ENCODE data around the gene ISYNA1.

ISYNA1 gene

DNA sequence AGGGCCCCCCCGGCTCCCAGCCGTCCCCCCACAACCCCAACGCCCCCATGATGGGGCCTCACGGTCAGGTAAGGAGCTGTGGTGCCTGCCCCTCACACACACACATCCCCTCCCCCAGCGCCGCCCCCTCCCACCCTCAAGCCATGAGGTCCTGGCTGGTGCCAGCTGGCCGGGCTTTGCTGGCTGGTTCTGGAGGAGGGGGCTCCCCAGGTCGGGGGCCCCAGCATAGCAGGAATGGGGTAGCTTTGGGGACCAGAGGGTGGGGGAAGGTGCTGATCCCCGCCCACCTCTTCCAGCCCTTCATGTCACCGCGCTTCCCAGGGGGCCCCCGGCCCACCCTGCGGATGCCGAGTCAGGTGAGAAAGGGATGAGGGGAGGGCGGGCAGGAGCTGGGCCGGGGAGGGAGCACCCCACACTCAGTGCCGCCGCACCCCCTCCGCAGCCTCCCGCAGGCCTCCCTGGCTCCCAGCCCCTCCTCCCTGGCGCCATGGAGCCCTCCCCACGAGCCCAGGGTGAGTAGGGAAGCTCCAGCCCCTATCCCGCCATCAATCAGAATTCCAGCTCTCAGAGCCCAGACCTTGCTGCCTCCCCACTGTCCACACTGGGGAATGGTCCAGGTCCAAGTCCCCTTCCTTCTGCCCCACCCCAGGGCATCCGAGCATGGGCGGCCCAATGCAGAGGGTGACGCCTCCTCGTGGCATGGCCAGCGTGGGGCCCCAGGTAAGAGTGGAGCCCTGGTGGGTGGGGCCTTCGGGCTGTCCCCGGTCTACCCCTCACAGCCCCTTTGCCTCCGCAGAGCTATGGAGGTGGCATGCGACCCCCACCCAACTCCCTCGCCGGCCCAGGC is 6.4 kb downstream of the ISYNA1 start:
- no peak for DNase-seq (ENCODE audit: low spot score)

DNA sequence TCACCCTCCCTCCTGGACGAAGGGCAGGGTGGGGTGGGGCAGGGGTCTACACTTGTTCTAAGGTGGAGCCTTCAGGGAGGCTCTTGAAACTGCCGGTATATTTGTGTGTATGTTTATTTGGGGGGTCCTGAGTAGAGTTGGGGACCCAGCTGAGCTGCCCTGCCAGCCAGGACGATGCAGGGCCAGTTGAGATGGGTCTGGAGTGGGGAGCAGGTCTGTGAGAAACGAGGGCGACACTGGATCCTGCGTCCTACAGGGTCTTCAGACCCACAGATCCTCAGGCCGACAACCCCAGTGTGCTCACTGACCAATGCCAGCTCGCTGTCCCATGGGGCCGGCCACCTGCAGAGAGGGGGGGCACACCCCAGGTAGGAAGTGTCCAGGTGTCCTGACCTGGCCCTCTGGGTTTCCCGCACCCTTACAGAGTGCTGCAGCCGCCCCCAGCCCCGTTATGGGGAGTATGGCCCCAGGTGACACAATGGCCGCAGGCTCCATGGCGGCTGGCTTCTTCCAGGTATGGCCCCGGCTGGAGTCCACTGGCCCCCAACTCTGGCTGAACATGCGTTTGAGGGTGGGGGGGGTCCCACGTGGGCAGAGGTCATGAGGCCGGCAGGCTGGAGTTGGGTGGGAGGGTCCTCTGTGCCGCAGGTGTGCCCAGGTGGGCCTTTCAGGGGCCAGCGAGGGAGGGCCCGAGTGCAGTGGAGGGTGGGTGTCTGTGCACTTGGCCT is 7.4 kb downstream of the ISYNA1 start:
- DNase-seq (ENCODE audit: low spot score), result no peak

- no peak for DNase-seq (ENCODE audit: low spot score)
Measured at GRCh38 chr19:18429717-18430416, 8.1 kb downstream of the ISYNA1 start.

DNA sequence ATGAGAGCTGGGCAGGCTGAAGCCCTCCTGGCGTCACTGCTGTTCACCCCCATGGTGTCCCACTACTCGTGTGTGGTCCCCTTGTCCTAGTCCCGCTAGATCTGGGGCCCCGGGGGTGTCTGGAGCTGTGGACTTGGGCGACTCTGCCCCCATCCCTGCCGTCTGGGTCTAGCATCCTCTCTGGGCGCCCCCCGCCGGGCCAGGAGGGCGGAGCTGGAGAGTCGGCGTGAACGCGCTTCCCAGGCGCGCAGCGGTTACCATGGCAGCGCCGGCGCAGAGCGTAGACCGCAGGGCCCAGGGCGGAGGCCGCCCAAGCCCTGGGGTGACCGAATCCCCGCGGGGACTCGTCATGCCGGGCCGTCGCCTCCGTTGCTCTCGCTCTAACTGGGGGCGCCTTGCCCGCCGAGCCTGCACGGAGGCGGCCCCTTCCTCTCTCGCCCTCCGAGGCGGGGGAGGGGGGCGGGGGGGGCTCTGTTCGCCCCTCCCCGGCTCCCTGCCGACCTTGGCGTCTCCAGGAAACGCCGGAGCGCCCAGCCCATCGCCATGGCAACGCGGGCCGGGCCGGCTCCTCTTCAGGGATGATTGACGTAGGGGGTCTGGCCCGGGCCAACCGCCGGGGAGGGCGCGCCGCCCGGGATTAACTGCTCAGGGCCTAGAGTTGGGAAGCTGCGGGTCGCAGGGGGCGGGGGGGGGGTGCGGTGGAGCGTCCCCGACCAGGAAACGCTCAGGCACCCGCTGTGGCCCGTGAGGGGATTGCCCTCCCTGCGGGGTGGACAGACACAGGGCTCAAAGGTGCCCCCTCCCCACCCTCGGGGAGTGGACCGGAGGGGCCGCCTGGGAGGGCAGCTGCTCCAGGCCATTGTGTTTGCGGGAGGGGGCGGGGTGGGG is 8.9 kb downstream of the ISYNA1 start:
- no peak for DNase-seq (ENCODE audit: low spot score)

- no peak for DNase-seq (ENCODE audit: low spot score)
Measured at GRCh38 chr19:18428173-18428786, 9.7 kb downstream of the ISYNA1 start.

- DNase-seq (ENCODE audit: low spot score), result no peak
Measured at GRCh38 chr19:18427743-18428113, 10.2 kb downstream of the ISYNA1 start.

DNA sequence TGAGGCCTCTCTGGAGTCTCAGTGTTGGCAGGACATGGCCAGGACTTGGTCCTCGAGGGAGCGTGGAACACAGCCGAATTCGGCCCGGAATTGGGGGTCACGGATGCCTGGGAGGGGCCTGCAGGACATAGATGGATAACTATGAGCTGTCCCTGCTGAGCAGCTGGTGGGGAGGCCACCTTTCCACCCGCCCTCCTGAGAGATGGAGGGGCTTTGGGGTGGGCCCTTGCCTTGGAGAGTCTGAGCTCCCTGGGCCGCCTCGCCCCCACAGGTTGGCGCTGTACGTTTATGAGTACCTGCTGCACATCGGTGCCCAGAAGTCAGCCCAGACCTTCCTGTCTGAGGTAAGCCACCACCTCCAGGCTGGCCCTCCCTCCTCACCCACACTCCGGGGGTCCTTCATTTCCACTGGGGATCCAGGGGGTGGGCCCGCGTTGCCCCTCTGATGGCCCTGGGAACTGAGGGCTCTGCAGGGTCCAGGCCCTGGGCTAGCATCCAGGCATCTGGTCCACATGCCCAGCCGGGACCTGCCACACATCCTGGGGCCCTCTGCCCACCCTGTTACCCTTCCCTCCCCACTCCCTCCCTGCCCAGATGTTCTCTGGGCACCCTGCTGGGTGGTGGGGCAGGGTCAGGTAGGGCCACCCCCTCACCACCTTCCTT is 10.7 kb downstream of the ISYNA1 start:
- no peak for DNase-seq (ENCODE audit: low spot score)

- DNase-seq (ENCODE audit: low spot score), result no peak
Measured at GRCh38 chr19:18426416-18426767, 11.5 kb downstream of the ISYNA1 start.

DNA sequence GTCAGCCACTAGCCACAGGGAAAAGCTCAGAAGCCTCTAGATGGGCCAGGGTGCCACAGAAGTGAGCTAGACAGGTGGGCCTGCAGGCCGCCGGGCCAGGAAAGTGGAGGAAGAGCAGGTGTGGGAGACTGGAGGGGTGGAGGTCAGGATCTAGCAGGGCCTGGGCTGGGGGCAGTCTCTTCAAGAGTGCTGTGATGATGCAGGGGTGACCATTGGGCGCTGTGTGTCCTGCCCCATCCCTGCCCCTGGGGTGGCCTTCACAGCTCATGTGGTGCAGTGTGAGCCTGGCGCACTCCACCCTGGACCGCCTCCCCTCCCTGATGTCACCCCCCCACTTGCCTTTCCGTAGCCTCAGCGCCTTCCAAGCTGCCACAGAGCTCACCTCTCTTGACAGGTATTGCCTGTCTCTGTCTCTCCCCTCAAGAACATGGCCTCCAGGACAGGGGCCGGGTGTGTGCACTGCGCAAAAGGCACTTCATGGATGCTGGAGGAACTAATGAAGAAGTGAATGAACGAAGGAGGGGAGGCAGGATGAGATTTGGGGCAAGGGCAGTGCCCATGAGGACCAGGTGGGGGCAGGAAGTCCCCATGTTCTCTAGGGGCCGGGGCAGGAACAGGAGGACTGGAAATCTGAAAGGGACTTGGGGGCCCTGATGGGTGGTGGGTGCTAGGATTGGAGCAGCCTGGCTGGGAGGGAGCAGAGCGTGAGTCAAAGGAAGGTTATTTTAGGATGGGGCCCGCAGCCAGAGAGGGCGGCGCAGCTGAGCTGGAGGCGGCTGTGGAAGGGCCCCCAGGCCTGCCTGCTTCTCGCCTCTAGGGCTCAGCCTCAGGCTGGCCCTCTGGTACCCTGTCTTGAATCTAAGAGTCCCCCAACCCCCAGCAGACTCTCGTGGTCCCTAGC is 12.2 kb downstream of the ISYNA1 start:
- no peak for DNase-seq (ENCODE audit: low spot score)

DNA sequence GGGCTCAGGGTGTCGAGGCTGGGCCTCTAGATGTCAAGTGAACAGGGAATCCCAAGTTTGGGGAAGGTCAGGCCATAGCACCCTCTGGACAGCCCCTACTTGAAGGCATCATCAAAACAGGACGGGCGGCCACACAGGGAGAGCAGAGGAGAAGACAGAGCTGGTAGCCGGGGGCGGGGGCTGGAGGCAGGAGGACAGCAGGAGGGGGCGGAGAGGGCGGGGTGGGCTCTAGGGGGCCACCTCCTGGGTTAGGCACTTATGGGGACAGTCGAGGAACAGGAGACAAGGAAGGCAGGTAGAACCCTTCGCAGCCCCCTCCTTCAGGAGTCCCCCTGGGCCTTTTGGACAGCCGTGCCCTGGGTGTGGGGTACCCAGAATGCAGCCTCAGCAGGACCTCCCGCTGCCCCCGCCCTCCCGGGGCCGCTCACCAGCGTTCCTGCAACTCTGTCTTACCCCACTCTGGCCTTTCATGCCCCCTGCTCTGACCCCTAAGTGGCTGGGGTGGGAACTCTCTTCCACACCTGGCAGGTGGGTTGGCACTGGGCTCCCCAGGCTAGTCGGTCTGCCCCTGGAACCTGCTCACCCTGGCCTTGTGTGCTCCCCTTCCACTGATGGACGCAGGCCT is 12.9 kb downstream of the ISYNA1 start:
- no peak for DNase-seq (ENCODE audit: low spot score)

- DNase-seq (ENCODE audit: low spot score), result no peak
Measured at GRCh38 chr19:18424122-18424889, 13.6 kb downstream of the ISYNA1 start.

DNA sequence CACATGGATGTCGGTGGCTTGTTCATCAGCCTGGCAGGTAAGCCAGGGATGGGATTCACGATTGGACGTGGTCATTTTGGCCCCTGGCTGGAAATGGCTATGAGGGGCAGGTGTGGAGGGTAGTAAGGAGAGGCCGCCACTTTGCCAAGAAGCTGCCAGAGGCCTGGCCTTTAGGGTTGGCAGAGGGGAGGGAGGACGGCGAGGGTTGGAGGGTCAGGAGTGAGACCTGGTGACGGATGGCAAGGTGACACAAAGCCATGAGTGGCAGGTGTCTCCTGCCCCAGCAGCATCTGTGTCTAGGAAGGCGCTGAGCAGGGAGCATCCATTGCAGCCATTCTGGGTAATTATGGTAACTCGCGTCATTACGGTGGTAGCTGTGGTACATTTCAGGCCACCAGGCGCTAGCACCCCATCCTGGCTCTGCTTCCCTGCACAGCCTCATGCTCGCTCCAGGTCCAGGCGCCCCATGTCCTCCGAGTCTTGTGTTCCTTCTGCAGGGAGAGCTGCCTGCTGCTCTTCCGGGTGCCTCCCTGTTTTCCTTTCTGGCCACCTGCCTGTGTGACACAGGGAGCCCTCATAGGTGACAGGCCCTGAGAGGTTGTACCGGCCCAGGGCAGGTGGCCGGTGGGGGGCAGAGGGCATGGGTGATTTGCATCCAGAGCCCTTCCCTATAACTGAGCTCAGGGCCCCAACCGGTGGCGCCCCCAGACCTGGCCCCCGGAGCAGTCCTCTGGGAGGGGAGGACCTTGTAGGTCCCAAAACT is 14.5 kb downstream of the ISYNA1 start:
- DNase-seq (ENCODE audit: low spot score), result no peak

DNA sequence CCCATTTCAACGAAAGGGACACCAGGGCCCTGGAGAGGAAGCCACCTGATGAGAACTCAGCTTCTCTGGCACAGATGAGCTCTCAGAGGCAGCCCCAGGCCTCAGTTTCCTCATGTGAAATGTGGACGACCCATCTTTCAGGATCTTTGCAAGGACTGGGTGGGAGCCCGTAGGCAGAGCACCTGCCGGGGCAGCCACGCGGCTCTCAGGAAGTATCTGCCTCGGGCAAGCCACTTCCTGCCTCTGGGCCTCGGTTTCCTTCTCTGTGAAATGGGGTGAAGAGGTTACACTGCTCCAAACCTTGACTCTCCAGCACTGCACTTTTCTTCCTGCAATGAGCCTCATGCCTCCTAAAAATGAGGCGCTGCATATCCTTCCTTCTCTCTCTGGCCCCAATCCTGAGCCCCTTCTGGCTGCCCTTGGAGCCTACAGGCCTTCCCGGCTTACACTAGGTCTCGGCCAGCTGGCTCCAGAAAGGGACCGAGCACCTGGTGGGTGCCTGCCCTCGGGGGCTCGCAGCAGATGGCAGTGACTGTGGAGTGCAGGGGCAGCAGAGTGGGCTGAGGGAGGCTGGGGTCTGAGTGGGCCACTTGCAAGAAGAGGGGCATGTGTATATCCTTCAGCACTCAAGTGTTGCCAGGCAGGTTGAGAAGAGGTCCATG is 15.3 kb downstream of the ISYNA1 start:
- no peak for DNase-seq (ENCODE audit: low spot score)

GRCh38 chr19:18421371-18421959 is 16.5 kb downstream of the ISYNA1 start:
- DNase-seq (ENCODE audit: low spot score), result no peak

DNA sequence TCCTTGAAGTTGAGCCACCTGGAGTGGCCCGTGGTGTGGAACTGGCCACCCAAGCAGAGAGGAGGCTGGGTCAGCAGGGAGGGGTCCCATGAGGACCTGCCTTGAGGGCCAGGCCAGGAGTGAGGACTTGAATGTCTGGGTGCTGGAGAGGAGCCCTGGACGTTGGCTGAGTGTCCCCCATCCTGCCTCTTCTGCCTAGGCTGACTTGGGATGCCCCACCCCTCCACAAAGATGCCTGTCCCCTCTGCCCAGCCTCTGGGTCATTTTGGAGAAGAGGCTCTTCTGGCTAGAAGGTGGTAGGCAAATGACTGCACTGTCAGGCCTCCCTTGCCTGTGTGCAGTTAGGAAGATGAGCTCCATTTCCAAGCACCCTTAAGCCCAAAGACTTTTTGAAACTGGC is 17.0 kb downstream of the ISYNA1 start:
- DNase-seq (ENCODE audit: low spot score), result no peak

GRCh38 chr19:18419699-18420460 is 18.1 kb downstream of the ISYNA1 start:
- no peak for DNase-seq (ENCODE audit: low spot score)

Data from HuH-7 (cell line).